ENCODE measurements around the gene FILIP1. TPM values are rescaled to one million over a fixed set of nuclear protein-coding genes. Genes with fewer than 3 reads are reported as not detected.

Gene FILIP1
- total and polyA plus RNA-seq, 9 donors, result 1.1 to 7.1 (median 2.7) TPM

GRCh38 chr6:75460681-75461080, 32.9 kb downstream of the FILIP1 start:
- no peak overlapping the region for H3K27ac ChIP-seq

GRCh38 chr6:75458895-75459294, 34.7 kb downstream of the FILIP1 start:
- Histone ChIP-seq H3K4me1 (ENCODE audit: insufficient read depth) (no peaks in the 10 kb centered on the region), H3K27me3 (no peaks in the 10 kb centered on the region), H3K27ac (no peak overlapping the region), H3K9me3 (no peaks in the 10 kb centered on the region), H3K4me3 (no peak overlapping the region), H3K36me3 (no peaks in the 10 kb centered on the region)
- intact Hi-C loops (cut with DNase I), result no loop called here
- DNase-seq, result no peak
- 58 to 71% (median 64%) methylated on average over 4 of the region's 4 CpGs for WGBS, 3 donors
- no peak for TF ChIP-seq CTCF (IDR thresholded peaks at IDR 0.05)
- no peak for TF ChIP-seq POLR2A (IDR thresholded peaks at IDR 0.05)
- TF ChIP-seq EP300 (IDR thresholded peaks at IDR 0.05), result no peak

More at GRCh38 chr6:75460681-75461080, 32.9 kb downstream of the FILIP1 start:
- Histone ChIP-seq H3K9me3 (no peaks in the 10 kb centered on the region), H3K27me3 (no peaks in the 10 kb centered on the region), H3K4me1 (ENCODE audit: insufficient read depth) (no peaks in the 10 kb centered on the region), H3K4me3 (no peak overlapping the region), H3K36me3 (no peaks in the 10 kb centered on the region)
- TF ChIP-seq POLR2A (IDR thresholded peaks at IDR 0.05), result no peak
- TF ChIP-seq CTCF (IDR thresholded peaks at IDR 0.05), result no peak
- no peak for TF ChIP-seq EP300 (IDR thresholded peaks at IDR 0.05)
- WGBS, 3 donors, result 36 to 39% (median 36%) methylated on average over 2 of the region's 2 CpGs
- intact Hi-C loops (cut with DNase I), result no loop called here
- no peak for DNase-seq

DNA sequence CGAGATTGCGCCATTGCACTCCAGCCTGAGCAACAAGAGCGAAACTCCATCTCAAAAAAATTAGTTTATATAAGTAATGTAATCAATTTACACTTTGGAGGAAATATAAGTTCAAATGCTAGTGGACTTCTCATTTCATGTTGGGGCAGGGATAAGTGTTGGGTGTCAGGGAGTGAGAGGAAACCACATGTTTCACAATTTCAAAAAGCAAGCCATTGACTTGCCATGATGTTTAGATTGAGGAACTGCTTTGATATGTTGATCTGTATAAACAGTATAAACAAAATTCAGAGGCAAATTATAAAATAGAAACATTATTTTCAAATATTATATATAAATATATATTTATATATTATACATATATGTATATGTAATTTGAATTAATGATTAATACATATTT, 42.7 kb downstream of the FILIP1 start:
- WGBS, 3 donors, result 94 to 98% (median 98%) methylated on average over 3 of the region's 3 CpGs
- H3K27me3 ChIP-seq, result no peaks in the 10 kb centered on the region
- no peak overlapping the region for H3K4me3 ChIP-seq
- no peaks in the 10 kb centered on the region for H3K9me3 ChIP-seq
- H3K36me3 ChIP-seq, result no peaks in the 10 kb centered on the region
- no peaks in the 10 kb centered on the region for H3K4me1 ChIP-seq (ENCODE audit: insufficient read depth)
- H3K27ac ChIP-seq, result no peak overlapping the region
- no peak for DNase-seq
- TF ChIP-seq EP300 (IDR thresholded peaks at IDR 0.05), result no peak
- TF ChIP-seq CTCF (IDR thresholded peaks at IDR 0.05), result no peak
- no peak for TF ChIP-seq POLR2A (IDR thresholded peaks at IDR 0.05)
- intact Hi-C loops (cut with DNase I), result no loop called here

DNA sequence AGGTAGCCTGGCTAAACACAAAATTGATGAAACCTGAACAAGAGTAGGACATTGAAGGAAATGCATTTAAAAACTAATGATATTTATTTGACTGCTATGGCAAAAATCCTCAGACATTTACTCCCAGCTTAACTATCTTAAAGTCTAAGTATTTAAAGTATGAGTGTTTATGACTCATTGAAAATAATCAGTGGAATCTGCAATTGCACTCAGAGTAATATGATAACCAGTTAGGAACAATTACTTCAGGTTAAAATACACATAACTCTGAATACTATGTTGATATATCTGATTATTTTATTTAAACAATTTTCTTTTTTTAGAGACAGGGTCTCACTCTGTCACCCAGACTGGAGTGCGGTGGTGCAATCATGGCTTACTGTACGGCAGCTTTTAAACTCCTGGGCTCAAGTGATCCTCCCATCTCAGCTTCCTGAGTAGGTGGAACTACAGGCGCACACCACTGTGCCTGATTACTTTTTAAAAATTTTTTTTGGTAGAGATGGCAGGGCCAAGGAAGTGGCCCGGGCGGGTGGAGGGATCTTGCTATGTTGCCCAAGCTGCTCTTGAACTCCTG, 43.9 kb downstream of the FILIP1 start:
- Histone ChIP-seq H3K4me3 (no peak overlapping the region), H3K27ac (no peak overlapping the region), H3K36me3 (no peaks in the 10 kb centered on the region), H3K4me1 (ENCODE audit: insufficient read depth) (peaks cover 2% of the 10 kb centered on the region), H3K27me3 (no peaks in the 10 kb centered on the region), H3K9me3 (no peaks in the 10 kb centered on the region)
- intact Hi-C loops (cut with DNase I), result no loop called here
- no peak for DNase-seq
- WGBS, 3 donors, result 87 to 95% (median 92%) methylated on average over 5 of the region's 5 CpGs
- TF ChIP-seq CTCF (IDR thresholded peaks at IDR 0.05) (no peak), POLR2A (IDR thresholded peaks at IDR 0.05) (no peak), EP300 (IDR thresholded peaks at IDR 0.05) (no peak)

Data from ovary (tissue), 9 donors.